C1 segment of cervical spinal cord (tissue), 14 donors: ENCODE measurements around the gene CBL.

ENCODE experiments used
- DNase-seq, 14 donors: peaks; one replicate each; lab custom pipeline; 2025; lab: John Stamatoyannopoulos, UW

CBL gene

DNA sequence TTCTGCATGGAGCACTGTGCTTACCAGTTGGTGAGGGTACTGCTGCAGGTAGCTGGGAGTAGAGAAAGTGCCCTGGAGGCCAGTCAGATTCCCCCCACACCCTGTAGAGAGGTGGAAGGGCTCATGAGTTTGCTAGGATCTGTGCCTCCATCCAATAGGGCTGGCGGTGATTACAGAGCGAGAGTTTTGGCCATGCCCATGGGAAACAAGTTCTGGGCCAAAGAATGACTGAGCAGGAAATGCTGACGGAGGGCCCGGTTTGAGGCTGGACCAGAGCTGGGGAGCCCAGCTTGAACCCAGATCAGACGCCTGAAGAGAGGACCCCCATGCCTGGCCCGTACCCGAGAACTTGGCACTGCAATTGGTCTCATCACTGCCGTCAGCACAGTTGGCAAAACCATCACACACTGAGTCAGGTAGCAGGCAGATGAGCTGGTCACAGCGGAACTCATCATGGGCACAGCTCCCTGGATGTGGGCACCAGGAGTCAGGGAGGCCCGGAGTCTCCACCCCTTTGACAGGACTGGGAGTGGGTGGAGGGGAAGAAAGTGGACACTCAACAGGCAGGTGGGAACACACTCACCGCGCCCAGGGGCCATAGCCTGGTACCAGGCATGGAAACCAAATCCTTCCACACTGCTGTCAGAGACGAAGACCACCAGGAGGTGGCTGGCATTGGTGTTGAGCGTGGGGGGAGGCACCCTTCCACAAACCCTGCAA is 138.3 kb downstream of the CBL start:
- no peak for DNase-seq

DNA sequence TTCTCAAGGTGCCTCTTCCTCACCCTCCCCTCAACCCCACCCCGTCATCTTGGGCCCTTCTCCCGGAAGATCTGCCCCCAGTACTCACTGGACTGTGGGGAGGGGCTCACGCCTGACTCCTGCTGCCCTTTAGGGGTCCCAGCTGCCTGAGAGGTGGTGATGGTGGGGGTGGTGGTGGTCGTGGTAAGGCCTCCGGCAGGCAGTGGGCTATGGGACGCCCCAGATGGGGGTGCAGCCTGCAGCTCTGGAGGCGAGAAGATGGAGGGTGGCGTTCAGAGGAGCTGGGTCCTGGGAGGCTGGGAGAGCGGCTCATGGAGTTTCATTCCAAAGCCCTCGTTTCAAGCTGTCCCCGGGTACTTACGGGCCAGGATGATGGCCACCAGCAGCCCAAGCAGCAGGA is 139.5 kb downstream of the CBL start:
- DNase-seq, result no peak

DNA sequence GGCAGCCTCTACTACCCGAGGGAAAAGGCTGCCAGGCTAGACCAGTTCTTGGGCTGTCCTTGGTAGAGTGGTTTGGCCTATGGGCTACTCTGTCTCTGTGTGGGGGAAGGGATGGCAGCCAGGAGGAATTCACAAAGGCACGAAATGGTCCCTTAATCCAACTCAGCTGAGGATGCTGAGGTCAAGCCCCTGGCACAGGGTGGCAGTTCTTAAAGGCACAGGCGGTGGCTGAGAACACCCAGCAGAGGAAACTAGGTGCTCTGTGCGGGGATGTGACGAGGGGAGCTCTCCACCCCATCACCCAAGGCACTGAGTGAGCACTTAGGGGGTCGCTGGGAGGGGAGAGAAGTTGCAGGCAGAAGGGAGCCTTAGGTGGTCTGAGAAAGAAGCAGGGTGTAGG is 140.5 kb downstream of the CBL start, which contains the start of gene MFRP:
MFRP (minus strand) TSS at position 101 of the 400 bp plus-strand sequence. CDS start 192 bp downstream, outside the sequence.
- DNase-seq, result no peak

DNA sequence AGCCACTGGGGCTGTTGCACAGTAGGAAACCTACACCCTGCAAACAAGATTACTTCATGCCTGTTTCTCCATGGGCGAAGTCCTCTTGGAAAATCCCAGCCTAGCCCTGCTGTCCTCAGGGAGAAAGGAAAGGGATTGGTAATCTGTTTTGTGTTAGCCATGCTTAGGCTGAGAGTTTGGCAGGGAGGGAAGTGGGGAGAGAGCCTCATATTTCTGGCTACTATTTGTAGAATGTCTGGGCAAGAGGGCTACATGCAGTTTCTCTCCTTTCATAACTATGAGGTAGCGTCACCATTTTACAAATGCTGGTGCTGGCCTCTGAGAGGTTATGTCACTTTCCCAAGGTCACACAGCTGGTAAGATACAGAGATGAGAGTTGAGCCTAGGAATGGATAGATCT is 141.1 kb downstream of the CBL start:
- DNase-seq, result no peak

DNA sequence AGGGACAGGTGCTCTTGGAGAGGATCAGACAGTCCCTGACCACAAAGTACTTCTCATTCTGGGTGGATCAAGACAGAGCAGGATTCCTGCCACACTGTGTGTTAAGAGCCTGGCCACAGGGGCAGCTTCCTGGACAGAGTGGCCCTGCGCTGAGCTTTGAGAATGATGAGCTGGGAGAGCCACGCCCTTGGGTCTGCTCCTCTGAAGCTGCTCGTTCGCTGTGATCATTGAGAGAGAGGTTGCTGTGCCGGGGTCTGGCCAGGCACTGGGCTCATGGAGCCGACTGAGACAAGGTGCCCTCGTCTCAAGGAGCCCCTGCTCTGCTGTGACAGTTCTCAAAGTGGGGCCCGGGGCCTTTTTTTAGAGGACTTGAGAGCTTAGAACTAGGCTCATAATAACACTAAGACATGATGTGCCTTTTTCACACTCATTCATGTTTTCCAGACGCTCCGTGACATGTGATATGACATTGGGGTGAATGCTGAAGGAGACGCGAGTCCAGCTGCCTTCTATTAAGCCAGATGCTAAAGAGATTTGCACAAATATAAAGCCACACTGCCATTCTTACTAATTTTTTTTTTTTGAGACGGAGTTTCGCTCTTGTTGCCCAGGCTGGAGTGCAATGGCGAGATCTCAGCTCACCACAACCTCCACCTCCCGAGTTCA is 141.9 kb downstream of the CBL start:
- DNase-seq, result no peak

DNA sequence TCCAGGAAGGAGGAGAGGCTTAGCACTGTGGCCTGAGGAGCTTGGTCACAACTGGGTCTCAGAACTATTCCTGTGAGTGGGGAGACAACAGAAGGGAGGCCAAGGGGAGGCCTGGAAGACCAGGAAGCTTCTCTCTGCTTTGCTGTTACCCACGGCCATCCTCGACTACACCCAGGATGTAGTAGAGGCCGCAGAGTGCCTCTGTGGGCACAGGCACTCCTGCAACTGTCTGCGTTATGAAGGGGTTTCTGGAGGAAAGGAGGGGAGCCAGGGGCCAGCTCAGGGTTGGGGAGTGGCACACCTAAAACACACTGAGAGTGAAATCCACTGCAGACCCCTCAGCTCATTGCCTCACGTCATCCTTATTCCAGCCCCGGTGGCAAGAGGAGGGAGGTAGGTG is 144.2 kb downstream of the CBL start:
- no peak for DNase-seq

DNA sequence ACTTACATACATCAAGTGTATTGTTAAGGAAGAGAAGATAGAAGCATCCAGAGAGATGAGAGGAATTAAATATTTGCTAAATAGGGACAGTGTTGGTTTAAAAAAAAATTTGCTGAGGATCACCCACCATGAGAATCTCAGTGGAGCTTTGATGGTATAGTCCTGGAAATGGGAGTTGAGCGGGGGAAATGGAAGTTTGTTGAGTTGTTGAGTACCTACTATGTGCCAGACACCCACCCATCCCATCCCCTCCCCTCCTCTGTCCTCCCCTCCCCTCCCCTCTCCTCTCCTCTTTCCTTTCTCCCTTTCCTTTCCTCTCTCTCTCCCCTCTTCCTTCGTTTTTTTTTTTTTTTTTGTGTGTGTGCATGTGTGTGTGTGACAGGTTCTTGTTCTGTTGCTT is 145.1 kb downstream of the CBL start:
- no peak for DNase-seq

DNA sequence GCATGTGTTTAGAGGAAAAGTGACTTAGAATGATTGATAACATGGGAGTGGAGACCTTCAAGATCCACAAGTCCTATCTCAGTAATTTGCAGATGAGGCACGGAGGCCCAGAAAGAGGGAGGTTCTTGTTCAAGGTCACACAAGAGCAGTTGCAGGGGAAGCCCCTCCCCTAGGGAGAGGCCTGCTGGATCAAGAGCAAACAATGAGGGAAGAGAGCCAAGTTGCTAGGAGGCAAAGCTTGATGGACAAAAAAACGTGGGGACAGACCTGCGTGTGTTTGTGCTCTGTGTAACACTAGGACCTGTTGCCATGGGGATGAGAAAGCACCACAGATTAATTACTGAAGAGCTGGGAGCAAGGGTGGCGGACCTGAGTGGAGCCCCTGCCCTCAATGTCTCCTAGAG is 146.7 kb downstream of the CBL start:
- DNase-seq, result peak in 1 of 14 donors; percentile 33

DNA sequence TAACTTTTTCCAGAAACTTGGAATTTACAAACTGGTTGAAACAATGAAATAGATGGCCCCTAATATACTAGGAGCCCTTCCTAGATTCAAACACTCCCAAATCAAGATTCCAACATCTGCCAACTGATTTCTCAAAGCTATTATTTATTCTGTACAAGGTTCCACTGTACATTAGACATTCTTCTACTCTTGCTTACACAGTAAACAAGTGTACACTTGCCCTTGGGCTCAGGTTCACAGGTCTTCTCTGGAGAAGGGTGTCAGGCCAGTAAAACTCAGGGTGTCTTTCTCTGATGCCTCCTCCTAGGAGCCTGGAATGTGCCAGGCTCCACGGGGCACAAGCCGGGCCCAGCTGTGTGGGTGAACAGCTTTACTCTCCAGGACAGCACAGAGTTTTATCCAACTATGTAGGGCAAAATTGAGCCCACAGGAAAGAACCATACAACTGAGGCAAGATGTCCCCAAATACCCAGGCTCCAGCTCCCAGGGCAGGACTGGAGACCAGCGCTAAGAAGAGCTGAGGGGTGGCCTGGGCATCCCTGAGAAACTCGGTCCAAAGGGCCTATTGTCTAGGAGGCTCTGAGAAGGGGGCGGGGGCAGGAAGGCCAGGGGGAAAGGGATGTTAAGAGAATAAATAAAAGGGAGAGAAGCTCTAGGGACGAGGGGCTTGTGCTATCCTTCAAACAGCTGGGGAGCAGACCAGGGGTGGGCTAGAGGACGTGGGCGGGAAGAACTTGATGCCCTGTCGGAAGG is 149.1 kb downstream of the CBL start:
- no peak for DNase-seq

DNA sequence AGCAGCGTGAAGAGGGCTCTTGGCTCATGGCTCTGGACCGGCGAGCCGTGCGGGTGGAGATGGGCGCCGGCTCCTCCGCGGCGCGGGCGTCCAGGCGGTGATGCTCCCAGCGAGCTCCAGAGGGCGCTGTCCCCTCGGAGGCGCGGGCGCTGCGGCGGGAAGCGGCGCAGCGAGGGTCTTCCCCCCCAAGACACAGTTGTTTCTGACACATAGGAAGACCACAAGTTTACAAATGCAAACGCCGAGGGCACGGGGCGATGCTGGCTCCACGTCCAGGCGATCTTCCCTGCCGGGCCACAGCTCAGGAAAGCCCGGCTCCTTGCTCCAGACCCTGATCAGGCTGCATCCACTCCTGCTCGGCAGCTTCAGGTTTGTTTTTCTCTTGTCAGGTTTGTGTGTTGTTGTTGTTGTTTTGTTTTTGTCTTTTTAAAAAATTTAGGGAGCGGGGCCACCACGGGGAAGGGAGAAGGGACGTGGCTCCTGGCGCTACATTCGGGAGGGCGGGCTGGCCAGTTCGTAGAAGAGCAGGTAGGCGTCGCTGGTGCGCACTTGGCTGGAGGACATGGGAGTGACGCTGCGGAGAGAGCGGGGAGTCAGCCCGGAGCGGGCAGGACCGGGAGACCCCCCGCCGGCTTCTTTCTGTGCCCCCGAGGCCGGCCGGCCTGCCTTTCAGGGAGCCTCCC is 150.4 kb downstream of the CBL start:
- peak in 11 of 14 donors; percentile 33 to 74 (median 56) for DNase-seq

DNA sequence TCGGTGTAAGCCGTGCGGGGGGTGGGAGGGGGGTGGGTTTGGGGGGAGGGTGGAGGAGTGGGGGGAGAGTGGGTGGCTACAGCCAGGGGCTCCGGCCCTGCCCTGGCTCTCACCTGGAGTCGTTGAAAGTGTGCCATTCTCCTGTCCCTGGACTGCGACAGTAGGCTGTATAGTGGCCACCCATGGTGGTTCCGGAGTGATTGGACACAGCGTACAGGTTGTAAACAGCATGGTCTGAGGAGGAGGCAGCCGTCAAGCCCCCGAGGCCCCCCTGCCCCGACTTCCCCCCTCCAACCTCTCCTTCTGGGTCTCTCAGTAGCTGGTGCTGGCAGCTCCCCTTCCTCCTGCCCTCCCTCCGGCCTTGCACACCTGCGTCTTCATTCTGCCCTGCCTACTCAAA is 150.9 kb downstream of the CBL start:
- DNase-seq, result no peak
